Measurements from ENCODE around the gene USP5. TPM values are rescaled to one million over a fixed set of nuclear protein-coding genes. Genes with fewer than 3 reads are reported as not detected.
"Not testable (repeated sequence)": the region's sequence is repeated elsewhere in the genome, so short reads cannot be mapped to it uniquely, and the experiment has no call there.

The USP5 gene
- total and polyA plus RNA-seq, 2 donors (not counting 1 experiment from before 2014, with no cell fraction given): 35.1 to 59.7 TPM

DNA sequence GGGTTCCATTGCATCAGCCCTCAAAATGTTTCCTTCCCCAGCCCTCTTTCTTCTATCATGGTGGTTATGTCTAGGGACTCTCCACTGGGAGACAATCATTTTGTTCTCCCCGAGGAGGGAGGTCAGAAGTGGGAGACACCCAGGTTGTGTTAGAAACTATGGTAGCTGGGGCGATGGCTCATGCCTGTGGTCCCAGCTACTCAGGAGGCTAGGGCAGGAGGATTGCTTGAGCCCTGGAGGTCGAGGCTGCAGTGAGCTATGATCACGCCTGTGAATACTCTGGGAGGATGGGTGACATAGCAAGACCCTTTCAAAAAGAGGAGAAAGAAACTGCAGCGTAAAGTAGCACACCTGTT lies 39.7 kb downstream of the USP5 start:
- no peak for DNase-seq
- CTCF ChIA-PET: interaction anchor here (0.7 to 2.7 kb wide), 25 partner anchors 8 to 338 kb away, joined by 3 to 77 read pairs (median 5); partner anchors contain the start of genes C12orf57, CDCA3, ENO2 and LPCAT3
- H3K27ac ChIP-seq (ENCODE audit: low read length in 2 of 2): peak overlapping the region; percentile 93 to 94
- H4K20me1 ChIP-seq (ENCODE audit: control insufficient read depth, insufficient read depth, low read length, poor library complexity, severe bottlenecking): no peaks in the 10 kb centered on the region
- Mint-ChIP-seq H3K4me3 (peak overlapping the region; percentile 87), H3K9me3 (ENCODE audit: insufficient read depth) (no peaks in the 10 kb centered on the region), H3K27me3 (no peaks in the 10 kb centered on the region), H3K4me1 (peaks cover 15% of the 10 kb centered on the region), H3K27ac (peak overlapping the region; percentile 91)
- WGBS (ENCODE audit: insufficient coverage): 87% methylated on average over 3 of the region's 5 CpGs
- H3K9ac ChIP-seq (ENCODE audit: low read length): peak overlapping the region; percentile 68
- ATAC-seq (ENCODE audit: low read depth): no peak
- H3K4me3 ChIP-seq (ENCODE audit: control extremely low read depth in 1 of 5, extremely low read depth in 1 of 5, insufficient read depth in 1 of 5, low read depth in 2 of 5, low read length in 4 of 5): peak overlapping the region; percentile 61 to 79 (median 76)
- peaks cover 9 to 13% of the 10 kb centered on the region in 2 donors for H3K4me1 ChIP-seq (ENCODE audit: control insufficient read depth in 2 of 2, insufficient read depth in 2 of 2, low read length in 2 of 2)
- H3K9me3 ChIP-seq (ENCODE audit: control extremely low read depth in 1 of 3, control insufficient read depth in 2 of 3, insufficient read depth in 1 of 3, low read length in 2 of 3): no peaks in the 10 kb centered on the region
- peak overlapping the region; percentile 75 for H3K4me2 ChIP-seq (replicated peaks; ENCODE audit: low read depth, low read length, poor library complexity, severe bottlenecking)
- intact Hi-C loops (cut with micrococcal nuclease): loop anchor here (1.0 kb wide), 8 partner anchors 13 to 138 kb away; partner anchors contain the start of genes EMG1, LPCAT3, LRRC23 and MLF2
- no peaks in the 10 kb centered on the region for H3K27me3 ChIP-seq (replicated peaks in 1 of 4; ENCODE audit: control extremely low read depth in 1 of 4, control insufficient read depth in 3 of 4, insufficient read depth in 4 of 4, low read length in 3 of 4)
- peaks cover 4% of the 10 kb centered on the region for H3K79me2 ChIP-seq (ENCODE audit: control insufficient read depth, insufficient read depth, low read length)
- POLR2A ChIA-PET: interaction anchor here (0.6 to 1.6 kb wide), 12 partner anchors 10 to 78 kb away, joined by 3 to 30 read pairs (median 4); partner anchors contain the start of genes C12orf57, CDCA3, ENO2 and RNU7-1
- peak overlapping the region; percentile 79 for H2AFZ ChIP-seq (ENCODE audit: insufficient read depth, low read depth, low read length, poor library complexity, severe bottlenecking)
- no peaks in the 10 kb centered on the region for H3K36me3 ChIP-seq (replicated peaks in 1 of 2; ENCODE audit: control extremely low read depth in 1 of 2, control insufficient read depth in 1 of 2, extremely low read depth in 1 of 2, insufficient read depth in 2 of 2, low read length in 1 of 2)
- TF ChIP-seq, protein P1, sequence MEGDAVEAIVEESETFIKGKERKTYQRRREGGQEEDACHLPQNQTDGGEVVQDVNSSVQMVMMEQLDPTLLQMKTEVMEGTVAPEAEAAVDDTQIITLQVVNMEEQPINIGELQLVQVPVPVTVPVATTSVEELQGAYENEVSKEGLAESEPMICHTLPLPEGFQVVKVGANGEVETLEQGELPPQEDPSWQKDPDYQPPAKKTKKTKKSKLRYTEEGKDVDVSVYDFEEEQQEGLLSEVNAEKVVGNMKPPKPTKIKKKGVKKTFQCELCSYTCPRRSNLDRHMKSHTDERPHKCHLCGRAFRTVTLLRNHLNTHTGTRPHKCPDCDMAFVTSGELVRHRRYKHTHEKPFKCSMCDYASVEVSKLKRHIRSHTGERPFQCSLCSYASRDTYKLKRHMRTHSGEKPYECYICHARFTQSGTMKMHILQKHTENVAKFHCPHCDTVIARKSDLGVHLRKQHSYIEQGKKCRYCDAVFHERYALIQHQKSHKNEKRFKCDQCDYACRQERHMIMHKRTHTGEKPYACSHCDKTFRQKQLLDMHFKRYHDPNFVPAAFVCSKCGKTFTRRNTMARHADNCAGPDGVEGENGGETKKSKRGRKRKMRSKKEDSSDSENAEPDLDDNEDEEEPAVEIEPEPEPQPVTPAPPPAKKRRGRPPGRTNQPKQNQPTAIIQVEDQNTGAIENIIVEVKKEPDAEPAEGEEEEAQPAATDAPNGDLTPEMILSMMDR (IDR thresholded peaks at IDR 0.05): no peak
- TF ChIP-seq EZH2 (IDR thresholded peaks at IDR 0.05; ENCODE audit: borderline replicate concordance, insufficient read depth, low read depth, low read length, poor library complexity, severe bottlenecking): no peak

DNA sequence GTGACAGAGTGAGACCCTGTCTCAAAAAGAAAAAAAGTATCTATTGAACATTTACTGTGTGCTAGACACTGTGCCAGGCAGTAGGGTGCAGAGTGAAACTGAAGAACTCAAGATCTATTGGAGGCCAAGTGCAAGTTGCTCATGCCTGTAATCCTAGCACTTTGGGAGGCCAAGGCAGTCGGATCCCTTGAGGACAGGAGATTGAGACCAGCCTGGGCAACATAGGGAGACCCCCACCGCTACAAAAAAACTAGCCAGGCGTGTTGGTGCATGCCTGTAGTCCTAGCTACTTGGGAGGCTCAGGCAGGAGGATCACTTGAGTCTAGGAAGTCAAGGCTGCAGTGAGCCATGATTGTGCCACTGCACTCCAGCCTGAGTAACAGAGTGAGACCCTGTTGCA lies 40.7 kb downstream of the USP5 start:
- H3K9me3 ChIP-seq (ENCODE audit: control extremely low read depth in 1 of 3, control insufficient read depth in 2 of 3, insufficient read depth in 1 of 3, low read length in 2 of 3); DNase-seq; H3K36me3 ChIP-seq (replicated peaks in 1 of 2; ENCODE audit: control extremely low read depth in 1 of 2, control insufficient read depth in 1 of 2, extremely low read depth in 1 of 2, insufficient read depth in 2 of 2, low read length in 1 of 2); H3K4me2 ChIP-seq (replicated peaks; ENCODE audit: low read depth, low read length, poor library complexity, severe bottlenecking); H3K9me3 Mint-ChIP-seq (ENCODE audit: insufficient read depth); H3K27me3 ChIP-seq (replicated peaks in 1 of 4; ENCODE audit: control extremely low read depth in 1 of 4, control insufficient read depth in 3 of 4, insufficient read depth in 4 of 4, low read length in 3 of 4); ATAC-seq (ENCODE audit: low read depth); H3K27ac ChIP-seq (ENCODE audit: low read length in 2 of 2); H2AFZ ChIP-seq (ENCODE audit: insufficient read depth, low read depth, low read length, poor library complexity, severe bottlenecking); H3K27me3 Mint-ChIP-seq; intact Hi-C loops (cut with micrococcal nuclease); H3K9ac ChIP-seq (ENCODE audit: low read length); H3K79me2 ChIP-seq (ENCODE audit: control insufficient read depth, insufficient read depth, low read length); H3K4me3 ChIP-seq (ENCODE audit: control extremely low read depth in 1 of 5, extremely low read depth in 1 of 5, insufficient read depth in 1 of 5, low read depth in 2 of 5, low read length in 4 of 5); H4K20me1 ChIP-seq (ENCODE audit: control insufficient read depth, insufficient read depth, low read length, poor library complexity, severe bottlenecking): not testable (repeated sequence)
- H3K4me1 ChIP-seq (ENCODE audit: control insufficient read depth in 2 of 2, insufficient read depth in 2 of 2, low read length in 2 of 2): peaks cover 9 to 13% of the 10 kb centered on the region in 2 donors
- Mint-ChIP-seq H3K4me3 (peak overlapping the region; percentile 87), H3K4me1 (peaks cover 15% of the 10 kb centered on the region), H3K27ac (peak overlapping the region; percentile 44)
- ChIA-PET CTCF (interaction anchor here (1.1 to 2.7 kb wide), 2 partner anchors 14 to 20 kb away, joined by 4 to 77 read pairs; partner anchors contain the start of gene SPSB2), POLR2A (interaction anchor here (0.7 kb wide), 1 partner anchor 13 kb away, joined by 7 read pairs; no protein-coding TSS in a partner anchor)
- 100% methylated on average over 3 of the region's 3 CpGs for WGBS (ENCODE audit: insufficient coverage)

All from B cell (primary cell).